HEK293 (cell line): ENCODE measurements around the gene ADRM1.

Experiments
- CTCF ChIA-PET: fragments of 350-600 bp; formaldehyde crosslinking; extraction: SDS; loops from one replicate; lab custom pipeline; 2021; ENCODE audit warnings: antibody characterized with exemption; lab: Yijun Ruan, JAX
- POLR2A ChIA-PET: fragments of 300-600 bp; formaldehyde crosslinking; extraction: SDS; loops from one replicate; lab custom pipeline; 2020; ENCODE audit warnings: antibody characterized with exemption, inconsistent platforms; lab: Yijun Ruan, JAX
- H3K27ac ChIP-seq: fragments of 200-500 bp; sonication (Bioruptor generic); 2 replicates; pipeline ENCODE4 v1.5.1; 2014; ENCODE audit warnings: low read depth, low read length, control low read depth, inconsistent platforms; ENCODE audit errors: extremely low read depth
- H3K36me3 ChIP-seq, 2 experiments: fragments of 200-500 bp in 1 of 2; sonication (Bioruptor generic) in 1 of 2; 1 replicate in 1 of 2; 2 replicates in 1 of 2; pipeline ENCODE4 v1.5.1; 2014 to 2017; ENCODE audit warnings: inconsistent platforms in 2 of 2, low read length in 2 of 2; ENCODE audit not compliant: control insufficient read depth in 2 of 2, insufficient read depth in 1 of 2
- H3K4me1 ChIP-seq: fragments of 200-500 bp; sonication (Bioruptor generic); 2 replicates; pipeline ENCODE4 v1.5.1; 2014; ENCODE audit warnings: mild to moderate bottlenecking, low read length, inconsistent platforms; ENCODE audit not compliant: control insufficient read depth, insufficient read depth
- H3K4me3 ChIP-seq: 2 replicates; pipeline ENCODE4 v1.5.1; 2011; ENCODE audit warnings: low read depth, mild to moderate bottlenecking, control low read depth, low read length, moderate library complexity
- H3K9me3 ChIP-seq: fragments of 200-500 bp; sonication (Bioruptor generic); 2 replicates; pipeline ENCODE4 v1.5.1; 2014; ENCODE audit warnings: low read depth, low read length, inconsistent platforms; ENCODE audit not compliant: control insufficient read depth, insufficient read depth
- BCL11A ChIP-seq: fragments of 450-650 bp; formaldehyde crosslinking; IDR thresholded peaks from 2 replicates; pipeline ENCODE4 v1.5.1; 2016; ENCODE audit warnings: low read depth, missing biosample characterization, missing genetic modification characterization
- GLIS1 ChIP-seq: fragments of 450-650 bp; formaldehyde crosslinking; IDR thresholded peaks from 2 replicates; pipeline ENCODE4 v1.5.1; 2016; ENCODE audit warnings: missing biosample characterization, missing genetic modification characterization
- GLIS2 ChIP-seq: fragments of 450-650 bp; formaldehyde crosslinking; IDR thresholded peaks from 2 replicates; pipeline ENCODE4 v1.5.1; 2016; ENCODE audit warnings: missing biosample characterization, missing genetic modification characterization
- HIC1 ChIP-seq: fragments of 450-650 bp; formaldehyde crosslinking; IDR thresholded peaks from 2 replicates; pipeline ENCODE4 v1.5.1; 2016; ENCODE audit warnings: missing biosample characterization, missing genetic modification characterization
- KLF8 ChIP-seq: fragments of 450-650 bp; formaldehyde crosslinking; IDR thresholded peaks from 2 replicates; pipeline ENCODE4 v1.5.1; 2016; ENCODE audit warnings: missing biosample characterization, missing genetic modification characterization
- SCRT2 ChIP-seq: fragments of 450-650 bp; formaldehyde crosslinking; IDR thresholded peaks from 2 replicates; pipeline ENCODE4 v1.5.1; 2016; ENCODE audit warnings: missing biosample characterization, missing genetic modification characterization
- SP2 ChIP-seq: fragments of 450-650 bp; formaldehyde crosslinking; IDR thresholded peaks from 2 replicates; pipeline ENCODE4 v1.5.1; 2016; ENCODE audit warnings: missing biosample characterization, missing genetic modification characterization
- SP3 ChIP-seq: fragments of 450-650 bp; formaldehyde crosslinking; IDR thresholded peaks from 2 replicates; pipeline ENCODE4 v1.5.1; 2016; ENCODE audit warnings: missing biosample characterization, missing genetic modification characterization
- ZBTB26 ChIP-seq: fragments of 450-650 bp; formaldehyde crosslinking; optimal IDR thresholded peaks from 2 replicates; pipeline ENCODE3; 2016; ENCODE audit warnings: missing biosample characterization, mild to moderate bottlenecking, missing genetic modification characterization
- ZBTB49 ChIP-seq: fragments of 450-650 bp; formaldehyde crosslinking; IDR thresholded peaks from 2 replicates; pipeline ENCODE4 v1.5.1; 2016; ENCODE audit warnings: missing biosample characterization, missing genetic modification characterization, low read depth
- ZBTB7A ChIP-seq: fragments of 450-650 bp; formaldehyde crosslinking; IDR thresholded peaks from 2 replicates; pipeline ENCODE4 v1.5.1; 2016; ENCODE audit warnings: low read depth, missing biosample characterization, missing genetic modification characterization
- ZIC2 ChIP-seq: fragments of 450-650 bp; formaldehyde crosslinking; IDR thresholded peaks from 2 replicates; pipeline ENCODE4 v1.5.1; 2016; ENCODE audit warnings: missing biosample characterization, missing genetic modification characterization
- ZNF335 ChIP-seq: fragments of 450-650 bp; formaldehyde crosslinking; conservative IDR thresholded peaks from 2 replicates; pipeline ENCODE4 v1.5.1; 2016; ENCODE audit warnings: missing biosample characterization, missing genetic modification characterization
- ZNF362 ChIP-seq: fragments of 450-650 bp; formaldehyde crosslinking; IDR thresholded peaks from 2 replicates; pipeline ENCODE4 v1.5.1; 2016; ENCODE audit warnings: missing biosample characterization, missing genetic modification characterization
- ZNF423 ChIP-seq: fragments of 450-650 bp; formaldehyde crosslinking; IDR thresholded peaks from 2 replicates; pipeline ENCODE4 v1.5.1; 2016; ENCODE audit warnings: missing biosample characterization, missing genetic modification characterization
- ZNF549 ChIP-seq: fragments of 450-650 bp; IDR thresholded peaks from 2 replicates; pipeline ENCODE4 v1.5.1; 2018; ENCODE audit warnings: missing biosample characterization, missing genetic modification characterization, mild to moderate bottlenecking, inconsistent platforms, moderate library complexity
- ZNF600 ChIP-seq: fragments of 450-650 bp; formaldehyde crosslinking; IDR thresholded peaks from 2 replicates; pipeline ENCODE4 v1.5.1; 2016; ENCODE audit warnings: missing biosample characterization, missing genetic modification characterization

The ADRM1 gene

GRCh38 chr20:62303340-62304226 lies 786 bp downstream of the ADRM1 start:
- H3K36me3 ChIP-seq, result peaks cover 0 to 56% of the 10 kb centered on the region in 2 experiments; a peak in 1 of 3 replicates
- H3K9me3 ChIP-seq, result no peaks in the 10 kb centered on the region
- H3K4me3 ChIP-seq, result peak overlapping the region; percentile 92
- CTCF ChIA-PET, result interaction anchor here (0.7 to 2.4 kb wide), 4 partner anchors 66 to 296 kb away, joined by 3 to 22 read pairs (median 3); no protein-coding TSS in a partner anchor
- POLR2A ChIA-PET, result interaction anchor here (1.1 to 1.6 kb wide), 4 partner anchors 64 to 104 kb away, joined by 3 to 4 read pairs (median 4); partner anchors contain the start of gene LAMA5
- peak overlapping the region; percentile 77 for H3K27ac ChIP-seq
- peaks cover 8% of the 10 kb centered on the region for H3K4me1 ChIP-seq
- TF ChIP-seq SCRT2 (tag by site-specific recombination), result peak; percentile 87
- TF ChIP-seq ZBTB7A (tag by site-specific recombination), result 0 out of 2 replicates have a peak, but pooled peaks have one; percentile 15
- TF ChIP-seq KLF8 (tag by site-specific recombination), result 0 out of 2 replicates have a peak, but pooled peaks have one; percentile 6
- peak; percentile 63 for TF ChIP-seq ZBTB26 (tag by site-specific recombination)
- peak; percentile 57; the same call in 1 of the 2 replicates for TF ChIP-seq ZNF600 (tag by site-specific recombination)
- TF ChIP-seq GLIS2 (tag by site-specific recombination), result peak; percentile 58; the same call in 1 of the 2 replicates
- peak; percentile 41; the same call in 1 of the 2 replicates for TF ChIP-seq ZNF423 (tag by site-specific recombination)
- TF ChIP-seq ZNF549, result no peak
- peak; percentile 73 for TF ChIP-seq ZIC2
- TF ChIP-seq ZNF362 (tag by site-specific recombination), result no peak
- TF ChIP-seq SP2 (tag by site-specific recombination), result peak; percentile 46
- TF ChIP-seq ZNF335 (tag by site-specific recombination), result peak; percentile 74; the same call in 1 of the 2 replicates
- TF ChIP-seq SP3 (tag by site-specific recombination), result peak; percentile 9; the same call in 1 of the 2 replicates
- no peak for TF ChIP-seq BCL11A (tag by site-specific recombination)
- peak; percentile 82 for TF ChIP-seq GLIS1 (tag by site-specific recombination)
- TF ChIP-seq, all 188 proteins: peak for 12

- ChIA-PET POLR2A (interaction anchor here (1.3 to 2.8 kb wide), 3 partner anchors 63 to 82 kb away, joined by 3 to 12 read pairs (median 4); partner anchors contain the start of genes LAMA5 and RPS21), CTCF (interaction anchor here (0.7 to 2.4 kb wide), 4 partner anchors 65 to 297 kb away, joined by 3 to 22 read pairs (median 3); no protein-coding TSS in a partner anchor)
- Histone ChIP-seq H3K9me3 (no peaks in the 10 kb centered on the region), H3K27ac (peak overlapping the region; percentile 22; the same call in 1 of the 2 replicates), H3K36me3 (peaks cover 0 to 59% of the 10 kb centered on the region in 2 experiments; a peak in 1 of 3 replicates), H3K4me1 (peaks cover 8% of the 10 kb centered on the region), H3K4me3 (peak overlapping the region; percentile 92)
- TF ChIP-seq ZBTB49 (no peak), ZIC2 (peak; percentile 15; the same call in 1 of the 2 replicates), GLIS2 (tag by site-specific recombination) (peak; percentile 36; the same call in 1 of the 2 replicates), HIC1 (tag by site-specific recombination) (peak; percentile 9; the same call in 1 of the 2 replicates)
Measured at GRCh38 chr20:62304331-62305148, 1.7 kb downstream of the ADRM1 start.
